Measurements from ENCODE around the gene TMIGD3. TPM values are rescaled to one million over a fixed set of nuclear protein-coding genes. Genes with fewer than 3 reads are reported as not detected.
A peak's percentile ranks its signal among the peaks of the same experiment; 100 is the strongest.

The TMIGD3 gene
- total RNA-seq, 4 donors from 2014 or later, result 1.7 to 2.6 (median 2.3) TPM

GRCh38 chr1:111512931-111513330 lies 9.5 kb upstream of the TMIGD3 start:
- intact Hi-C loops (cut with DNase I), result no loop called here
- H3K4me1 ChIP-seq, result peaks cover 55 to 98% (median 84%) of the 10 kb centered on the region in 4 donors
- 91% methylated on average over 3 of the region's 3 CpGs for WGBS

GRCh38 chr1:111512132-111512889 lies 8.9 kb upstream of the TMIGD3 start:
- Histone ChIP-seq H3K36me3 (no peaks in the 10 kb centered on the region), H3K4me3 (no peak overlapping the region), H3K4me1 (peaks cover 61 to 100% (median 90%) of the 10 kb centered on the region in 4 donors), H3K27me3 (no peaks in the 10 kb centered on the region), H3K27ac (replicated peaks in 1 of 4) (peak overlapping the region in 3 of 4 donors; percentile 40 to 95 (median 91)), H3K9me3 (no peaks in the 10 kb centered on the region)
- DNase-seq (ENCODE audit: extremely low spot score), result no peak
- 85% methylated on average over 5 of the region's 5 CpGs for WGBS
- no peak for TF ChIP-seq EP300 (IDR thresholded peaks at IDR 0.05)
- no peak for TF ChIP-seq POLR2AphosphoS5 (IDR thresholded peaks at IDR 0.05)
- no peak for TF ChIP-seq POLR2A (IDR thresholded peaks at IDR 0.05; ENCODE audit: low read depth)
- TF ChIP-seq CTCF (IDR thresholded peaks at IDR 0.05), result no peak
- intact Hi-C loops (cut with DNase I), result no loop called here

More at GRCh38 chr1:111512931-111513330, 9.5 kb upstream of the TMIGD3 start:
- Histone ChIP-seq H3K4me3 (no peak overlapping the region), H3K27me3 (no peaks in the 10 kb centered on the region), H3K9me3 (no peaks in the 10 kb centered on the region), H3K36me3 (no peaks in the 10 kb centered on the region), H3K27ac (replicated peaks in 1 of 4) (peak overlapping the region; percentile 13 to 95 (median 66))
- no peak for DNase-seq (ENCODE audit: extremely low spot score)
- TF ChIP-seq POLR2AphosphoS5 (IDR thresholded peaks at IDR 0.05) (no peak), CTCF (IDR thresholded peaks at IDR 0.05) (no peak), EP300 (IDR thresholded peaks at IDR 0.05) (no peak), POLR2A (IDR thresholded peaks at IDR 0.05; ENCODE audit: low read depth) (no peak)

GRCh38 chr1:111511370-111511769 lies 7.9 kb upstream of the TMIGD3 start:
- intact Hi-C loops (cut with DNase I), result no loop called here
- no peaks in the 10 kb centered on the region for H3K36me3 ChIP-seq
- no peak for DNase-seq (ENCODE audit: extremely low spot score)
- 77% methylated on average over 3 of the region's 3 CpGs for WGBS
- no peaks in the 10 kb centered on the region for H3K9me3 ChIP-seq
- peaks cover 61 to 98% (median 89%) of the 10 kb centered on the region in 4 donors for H3K4me1 ChIP-seq
- no peaks in the 10 kb centered on the region for H3K27me3 ChIP-seq
- TF ChIP-seq EP300 (IDR thresholded peaks at IDR 0.05) (no peak), POLR2A (IDR thresholded peaks at IDR 0.05; ENCODE audit: low read depth) (no peak), CTCF (IDR thresholded peaks at IDR 0.05) (no peak), POLR2AphosphoS5 (IDR thresholded peaks at IDR 0.05) (no peak)
- peak overlapping the region in 3 of 4 donors; percentile 40 to 95 (median 91) for H3K27ac ChIP-seq (replicated peaks in 1 of 4)
- no peak overlapping the region for H3K4me3 ChIP-seq

GRCh38 chr1:111509997-111510375 lies 6.6 kb upstream of the TMIGD3 start:
- Histone ChIP-seq H3K27ac (replicated peaks in 1 of 4) (peak overlapping the region; percentile 47 to 95 (median 92)), H3K4me1 (peaks cover 47 to 95% (median 83%) of the 10 kb centered on the region in 4 donors), H3K4me3 (no peak overlapping the region), H3K9me3 (no peaks in the 10 kb centered on the region), H3K36me3 (no peaks in the 10 kb centered on the region), H3K27me3 (no peaks in the 10 kb centered on the region)
- intact Hi-C loops (cut with DNase I), result loop anchor here (5.0 kb wide), 2 partner anchors 147 to 237 kb away; no protein-coding TSS in a partner anchor
- DNase-seq (ENCODE audit: extremely low spot score), result no peak
- 25% methylated on average over 3 of the region's 3 CpGs for WGBS
- TF ChIP-seq POLR2AphosphoS5 (IDR thresholded peaks at IDR 0.05) (no peak), EP300 (IDR thresholded peaks at IDR 0.05) (no peak), CTCF (IDR thresholded peaks at IDR 0.05) (no peak), POLR2A (IDR thresholded peaks at IDR 0.05; ENCODE audit: low read depth) (no peak)
